ENCODE data around the gene ISM2. TPM values are rescaled to one million over a fixed set of nuclear protein-coding genes. Genes with fewer than 3 reads are reported as not detected.
"Not testable (repeated sequence)": the region's sequence is repeated elsewhere in the genome, so short reads cannot be mapped to it uniquely, and the experiment has no call there.

Gene ISM2
- total RNA-seq, 1 donor from 2014 or later, result 0.21 TPM

DNA sequence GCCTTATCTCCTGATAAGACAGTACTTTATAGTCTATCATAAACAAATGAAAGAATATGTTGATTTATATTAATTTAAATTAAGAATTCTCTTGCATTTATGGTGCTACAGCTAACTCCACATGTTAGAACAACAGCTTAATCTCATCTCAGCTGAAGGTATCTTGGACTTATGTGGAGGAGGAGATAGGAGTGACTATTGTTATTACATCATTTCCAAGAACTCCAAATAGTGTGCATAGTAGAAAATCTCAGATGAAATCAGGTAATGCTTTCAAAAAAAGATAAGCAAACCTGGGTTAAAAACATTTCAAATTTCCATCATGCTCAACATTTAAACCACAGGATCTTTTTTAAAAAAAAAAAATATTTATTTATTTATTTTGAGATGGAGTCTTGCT lies 31.3 kb upstream of the ISM2 start:
- no peak overlapping the region for H3K4me3 Mint-ChIP-seq (ENCODE audit: unreplicated experiment)
- H3K27me3 Mint-ChIP-seq (ENCODE audit: unreplicated experiment), result peaks cover 4% of the 10 kb centered on the region
- no peak overlapping the region for H3K27ac Mint-ChIP-seq (ENCODE audit: unreplicated experiment)
- H3K4me1 Mint-ChIP-seq (ENCODE audit: unreplicated experiment), result no peaks in the 10 kb centered on the region
- no peaks in the 10 kb centered on the region for H3K9me3 Mint-ChIP-seq (ENCODE audit: unreplicated experiment)
- DNase-seq (ENCODE audit: low spot score), result no peak
- peaks cover 13% of the 10 kb centered on the region for H3K36me3 Mint-ChIP-seq (ENCODE audit: low read depth, unreplicated experiment)
- TF ChIP-seq, protein P1, sequence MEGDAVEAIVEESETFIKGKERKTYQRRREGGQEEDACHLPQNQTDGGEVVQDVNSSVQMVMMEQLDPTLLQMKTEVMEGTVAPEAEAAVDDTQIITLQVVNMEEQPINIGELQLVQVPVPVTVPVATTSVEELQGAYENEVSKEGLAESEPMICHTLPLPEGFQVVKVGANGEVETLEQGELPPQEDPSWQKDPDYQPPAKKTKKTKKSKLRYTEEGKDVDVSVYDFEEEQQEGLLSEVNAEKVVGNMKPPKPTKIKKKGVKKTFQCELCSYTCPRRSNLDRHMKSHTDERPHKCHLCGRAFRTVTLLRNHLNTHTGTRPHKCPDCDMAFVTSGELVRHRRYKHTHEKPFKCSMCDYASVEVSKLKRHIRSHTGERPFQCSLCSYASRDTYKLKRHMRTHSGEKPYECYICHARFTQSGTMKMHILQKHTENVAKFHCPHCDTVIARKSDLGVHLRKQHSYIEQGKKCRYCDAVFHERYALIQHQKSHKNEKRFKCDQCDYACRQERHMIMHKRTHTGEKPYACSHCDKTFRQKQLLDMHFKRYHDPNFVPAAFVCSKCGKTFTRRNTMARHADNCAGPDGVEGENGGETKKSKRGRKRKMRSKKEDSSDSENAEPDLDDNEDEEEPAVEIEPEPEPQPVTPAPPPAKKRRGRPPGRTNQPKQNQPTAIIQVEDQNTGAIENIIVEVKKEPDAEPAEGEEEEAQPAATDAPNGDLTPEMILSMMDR (IDR thresholded peaks at IDR 0.05; ENCODE audit: unreplicated experiment), result no peak

DNA sequence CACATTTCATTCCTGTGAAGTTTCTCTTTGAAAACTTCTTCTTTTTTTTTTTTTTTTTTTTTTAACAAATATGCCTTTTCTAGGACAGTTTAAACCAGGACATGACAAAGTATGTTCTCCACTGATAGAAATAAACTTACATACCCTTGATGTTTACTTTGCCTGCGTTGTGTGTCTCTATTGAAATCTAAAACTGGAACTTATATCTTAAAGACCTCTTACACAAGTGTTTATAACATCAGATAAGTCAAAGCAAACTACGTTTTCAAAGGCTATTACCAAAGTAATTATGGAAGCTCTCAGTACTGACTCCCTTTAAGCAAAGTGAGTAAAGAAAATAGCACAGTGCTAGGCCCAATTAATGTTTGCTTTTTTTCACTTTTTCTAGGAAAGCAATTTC lies 30.6 kb upstream of the ISM2 start:
- no peak for DNase-seq (ENCODE audit: low spot score)
- peaks cover 8% of the 10 kb centered on the region for H3K36me3 Mint-ChIP-seq (ENCODE audit: low read depth, unreplicated experiment)
- H3K4me1 Mint-ChIP-seq (ENCODE audit: unreplicated experiment), result no peaks in the 10 kb centered on the region
- no peak overlapping the region for H3K4me3 Mint-ChIP-seq (ENCODE audit: unreplicated experiment)
- TF ChIP-seq, protein P1 (IDR thresholded peaks at IDR 0.05; ENCODE audit: unreplicated experiment), result no peak
- H3K9me3 Mint-ChIP-seq (ENCODE audit: unreplicated experiment), result no peaks in the 10 kb centered on the region
- H3K27ac Mint-ChIP-seq (ENCODE audit: unreplicated experiment), result no peak overlapping the region
- H3K27me3 Mint-ChIP-seq (ENCODE audit: unreplicated experiment), result peaks cover 4% of the 10 kb centered on the region

DNA sequence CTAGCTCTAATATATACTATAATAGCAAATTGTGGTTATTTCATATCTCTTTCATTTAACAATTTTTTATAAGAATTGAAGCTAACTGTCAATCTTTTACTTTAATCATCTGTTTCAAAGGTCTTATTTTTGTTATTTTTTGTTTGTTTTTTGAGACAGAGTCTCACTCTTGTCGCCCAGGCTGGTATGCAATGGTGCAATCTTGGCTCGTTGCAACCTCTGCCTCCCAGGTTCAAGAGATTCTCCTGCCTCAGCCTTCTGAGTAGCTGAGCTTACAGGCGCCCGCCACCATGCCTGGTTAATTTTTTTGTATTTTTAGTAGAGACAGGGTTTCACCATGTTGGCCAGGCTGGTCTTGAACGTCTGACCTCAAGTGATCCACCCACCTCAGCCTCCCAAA lies 30.1 kb upstream of the ISM2 start:
- H3K9me3 Mint-ChIP-seq (ENCODE audit: unreplicated experiment); H3K36me3 Mint-ChIP-seq (ENCODE audit: low read depth, unreplicated experiment); H3K4me3 Mint-ChIP-seq (ENCODE audit: unreplicated experiment); DNase-seq (ENCODE audit: low spot score); H3K27ac Mint-ChIP-seq (ENCODE audit: unreplicated experiment); H3K4me1 Mint-ChIP-seq (ENCODE audit: unreplicated experiment); H3K27me3 Mint-ChIP-seq (ENCODE audit: unreplicated experiment): not testable (repeated sequence)

DNA sequence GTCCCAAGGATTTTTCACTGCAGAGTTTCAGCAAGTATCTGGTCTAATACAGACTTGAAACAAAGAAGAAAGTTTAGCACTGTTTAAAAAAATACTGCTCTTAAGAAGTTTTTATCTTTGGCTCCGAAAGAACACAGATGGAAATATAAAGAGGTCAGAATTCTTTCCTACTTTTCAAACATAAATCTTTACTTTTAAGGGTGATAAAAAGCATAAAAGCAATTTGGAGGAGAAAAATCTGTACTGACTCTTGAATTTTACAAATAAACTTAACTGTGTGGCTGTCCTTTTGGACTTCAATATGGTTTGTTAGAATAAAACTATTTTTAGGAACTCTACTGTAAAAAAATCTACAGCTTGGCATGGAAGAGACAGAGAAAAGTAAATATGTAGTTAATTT lies 27.6 kb upstream of the ISM2 start:
- Mint-ChIP-seq H3K4me1 (ENCODE audit: unreplicated experiment) (no peaks in the 10 kb centered on the region), H3K27ac (ENCODE audit: unreplicated experiment) (no peak overlapping the region), H3K9me3 (ENCODE audit: unreplicated experiment) (no peaks in the 10 kb centered on the region), H3K4me3 (ENCODE audit: unreplicated experiment) (no peak overlapping the region), H3K36me3 (ENCODE audit: low read depth, unreplicated experiment) (peaks cover 5% of the 10 kb centered on the region), H3K27me3 (ENCODE audit: unreplicated experiment) (peaks cover 4% of the 10 kb centered on the region)
- no peak for DNase-seq (ENCODE audit: low spot score)
- TF ChIP-seq, protein P1 (IDR thresholded peaks at IDR 0.05; ENCODE audit: unreplicated experiment), result no peak

DNA sequence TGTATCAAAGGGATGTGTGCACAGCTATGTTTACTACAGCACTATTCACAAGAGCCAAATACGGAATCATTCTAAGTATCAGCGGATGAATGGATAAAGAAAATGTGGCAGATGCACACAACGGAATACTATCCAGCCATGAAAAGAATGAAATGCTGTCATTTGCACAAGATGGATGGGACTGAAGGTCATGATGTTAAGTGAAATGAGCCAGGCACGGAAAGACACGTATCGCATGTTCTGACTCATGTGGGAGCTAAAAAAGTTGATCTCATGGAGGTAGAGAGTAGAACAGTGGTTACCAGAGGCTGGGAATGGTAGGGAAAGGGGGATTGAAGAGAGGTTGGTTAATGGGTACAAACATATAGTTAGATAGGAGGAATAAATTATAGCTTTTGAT lies 25.9 kb upstream of the ISM2 start:
- TF ChIP-seq, protein P1 (IDR thresholded peaks at IDR 0.05; ENCODE audit: unreplicated experiment), result no peak
- Mint-ChIP-seq H3K4me1 (ENCODE audit: unreplicated experiment) (no peaks in the 10 kb centered on the region), H3K36me3 (ENCODE audit: low read depth, unreplicated experiment) (peaks cover 16% of the 10 kb centered on the region), H3K27me3 (ENCODE audit: unreplicated experiment) (peaks cover 3% of the 10 kb centered on the region), H3K9me3 (ENCODE audit: unreplicated experiment) (no peaks in the 10 kb centered on the region), H3K27ac (ENCODE audit: unreplicated experiment) (no peak overlapping the region), H3K4me3 (ENCODE audit: unreplicated experiment) (no peak overlapping the region)
- DNase-seq (ENCODE audit: low spot score), result no peak

DNA sequence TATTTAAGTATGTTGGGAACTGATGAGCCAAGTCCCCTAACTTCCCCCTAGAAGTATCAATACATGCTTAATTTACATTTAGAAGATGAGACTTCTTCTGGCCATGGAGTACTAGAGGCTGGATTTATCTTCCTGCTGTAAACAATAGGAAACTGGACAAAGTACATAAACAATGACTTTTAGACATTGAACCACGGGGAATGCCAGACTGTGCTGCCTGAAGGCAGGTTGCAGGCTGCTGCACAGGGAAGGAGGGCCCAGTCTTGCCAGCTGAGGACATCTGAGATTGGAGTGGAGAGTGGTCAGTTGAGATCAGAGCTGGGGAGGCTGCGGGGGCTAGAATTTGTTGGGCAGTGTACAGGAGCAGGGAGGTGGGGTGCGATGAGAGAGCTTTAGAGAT lies 24.5 kb upstream of the ISM2 start:
- H3K27me3 Mint-ChIP-seq (ENCODE audit: unreplicated experiment), result peaks cover 3% of the 10 kb centered on the region
- H3K4me1 Mint-ChIP-seq (ENCODE audit: unreplicated experiment), result no peaks in the 10 kb centered on the region
- no peaks in the 10 kb centered on the region for H3K9me3 Mint-ChIP-seq (ENCODE audit: unreplicated experiment)
- H3K36me3 Mint-ChIP-seq (ENCODE audit: low read depth, unreplicated experiment), result peaks cover 23% of the 10 kb centered on the region
- no peak for DNase-seq (ENCODE audit: low spot score)
- no peak overlapping the region for H3K27ac Mint-ChIP-seq (ENCODE audit: unreplicated experiment)
- TF ChIP-seq, protein P1 (IDR thresholded peaks at IDR 0.05; ENCODE audit: unreplicated experiment), result no peak
- no peak overlapping the region for H3K4me3 Mint-ChIP-seq (ENCODE audit: unreplicated experiment)

Measured in endothelial cell (in vitro differentiated cells).